GM12878 (cell line): ENCODE data around the gene PNPLA3. TPM values are rescaled to one million over a fixed set of nuclear protein-coding genes. Genes with fewer than 3 reads are reported as not detected.

ENCODE experiments used
- ATAC-seq: fragments of 200-7000 bp; cut with Tn5 transposase; 3 replicates; pipeline ENCODE4 v1.9.1; 2020; ENCODE audit warnings: mild to moderate bottlenecking, moderate library complexity
- BruUV-seq: library from RNA; stranded (reverse); fragments of 400-500 nt; replicated peaks from 2 replicates; lab custom pipeline; 2021; lab: Mats Ljungman, UMichigan
- CTCF ChIA-PET: fragments of 300-600 bp; sonication (Branson Sonifier 250); formaldehyde crosslinking; extraction: SDS; loops from one replicate; lab custom pipeline; 2021; ENCODE audit warnings: inconsistent platforms; lab: Yijun Ruan, JAX
- POLR2A ChIA-PET: fragments of 350-600 bp; formaldehyde crosslinking; extraction: SDS; loops from one replicate; lab custom pipeline; 2021; ENCODE audit warnings: inconsistent platforms; lab: Charles Lee
- RAD21 ChIA-PET: fragments of 300-600 bp; sonication (Branson Sonifier 250); formaldehyde crosslinking; loops from one replicate; lab custom pipeline; 2023; ENCODE audit warnings: antibody characterized with exemption; ENCODE audit not compliant: unreplicated experiment; lab: Charles Lee
- SMC1A ChIA-PET: fragments of 300-600 bp; sonication (Branson Sonifier 250); formaldehyde crosslinking; loops from one replicate; lab custom pipeline; 2023; ENCODE audit not compliant: unreplicated experiment, uncharacterized antibody; lab: Charles Lee
- DNase-seq: peaks from one replicate; pipeline ENCODE4 v3.0.0-alpha.2; 2011; ENCODE audit warnings: low read depth, low spot score
- FAIRE-seq: peaks from 3 replicates; lab custom pipeline; 2011; peaks lifted over from hg19 to GRCh38; lab: Jason Lieb, UNC
- H2AFZ ChIP-seq: 2 replicates; pipeline ENCODE4 v1.6.0; 2011; ENCODE audit warnings: low read depth, low read length, control low read depth; ENCODE audit not compliant: control insufficient read depth
- H3K27ac ChIP-seq: 2 replicates; pipeline ENCODE4 v1.5.1; 2011; ENCODE audit warnings: control low read depth; ENCODE audit not compliant: control insufficient read depth, insufficient read depth
- H3K27me3 ChIP-seq, 2 experiments: replicated peaks in 1 of 2; 2 replicates each; pipeline versions ENCODE4 v1.6.0 to v1.6.1; 2011; ENCODE audit warnings: low read length in 1 of 2; ENCODE audit not compliant: control insufficient read depth in 2 of 2, insufficient read depth in 2 of 2
- H3K36me3 ChIP-seq, 2 experiments: 2 replicates each; pipeline ENCODE4 v1.5.1; 2011; ENCODE audit warnings: low read length in 1 of 2; ENCODE audit not compliant: control insufficient read depth in 2 of 2, insufficient read depth in 2 of 2
- H3K4me1 ChIP-seq: 2 replicates; pipeline ENCODE4 v1.6.1; 2011; ENCODE audit warnings: mild to moderate bottlenecking, low read length, moderate library complexity, mixed read lengths; ENCODE audit not compliant: control insufficient read depth, insufficient read depth
- H3K4me2 ChIP-seq: 2 replicates; pipeline ENCODE4 v1.6.0; 2011; ENCODE audit warnings: control low read depth; ENCODE audit not compliant: control insufficient read depth, insufficient read depth
- H3K4me3 ChIP-seq: fragments of 200-600 bp; sonication (generic); 2 replicates; pipeline ENCODE4 v1.5.1; 2016
- H3K79me2 ChIP-seq: 2 replicates; pipeline ENCODE4 v1.6.0; 2011; ENCODE audit warnings: low read length; ENCODE audit not compliant: control insufficient read depth, insufficient read depth
- H3K9ac ChIP-seq: 2 replicates; pipeline ENCODE4 v1.8.0; 2011; ENCODE audit warnings: low read length, control low read depth, mixed read lengths; ENCODE audit not compliant: control insufficient read depth, insufficient read depth
- H3K9me3 ChIP-seq: replicated peaks from 3 replicates; pipeline ENCODE4 v1.5.1; 2011; ENCODE audit warnings: mild to moderate bottlenecking, low read length; ENCODE audit not compliant: control insufficient read depth, insufficient read depth
- H4K20me1 ChIP-seq: 2 replicates; pipeline ENCODE4 v1.6.0; 2011; ENCODE audit not compliant: control insufficient read depth, insufficient read depth
- CHD1 ChIP-seq: IDR thresholded peaks from 2 replicates; pipeline ENCODE4 v1.6.1; 2012; ENCODE audit warnings: low read depth, low read length, improper control_type of control experiment
- CREB1 ChIP-seq: IDR thresholded peaks from 2 replicates; pipeline ENCODE4 v1.6.1; 2012; ENCODE audit warnings: low read depth, mild to moderate bottlenecking, inconsistent platforms
- EED ChIP-seq: sonication (generic); IDR thresholded peaks from 2 replicates; pipeline ENCODE4 v1.6.1; 2016; ENCODE audit warnings: antibody characterized with exemption, low read depth
- EP300 ChIP-seq, 2 experiments: fragments of 150-350 bp in 1 of 2; IDR thresholded peaks; 2 replicates each; pipeline ENCODE4 v1.6.1; 2011 to 2012; ENCODE audit warnings: low read depth in 2 of 2, low read length in 2 of 2, borderline replicate concordance in 1 of 2, improper control_type of control experiment in 1 of 2, inconsistent platforms in 1 of 2; ENCODE audit not compliant: control insufficient read depth in 1 of 2
- KDM1A ChIP-seq: fragments of 200-600 bp; sonication (generic); IDR thresholded peaks from 2 replicates; pipeline ENCODE4 v1.6.1; 2016; ENCODE audit warnings: borderline replicate concordance
- KLF5 ChIP-seq: fragments of 450-650 bp; IDR thresholded peaks from 2 replicates; pipeline ENCODE4 v1.6.1; 2014; ENCODE audit warnings: mild to moderate bottlenecking; ENCODE audit not compliant: partially characterized antibody
- MYC ChIP-seq: IDR thresholded peaks from 2 replicates; pipeline ENCODE4 v1.6.1; 2011; ENCODE audit warnings: mild to moderate bottlenecking, low read length, moderate library complexity, inconsistent platforms; ENCODE audit not compliant: insufficient read depth, insufficient replicate concordance, insufficient read length, severe bottlenecking
- NFIC ChIP-seq: IDR thresholded peaks from 2 replicates; pipeline ENCODE4 v1.6.1; 2012; ENCODE audit warnings: low read depth, mild to moderate bottlenecking, inconsistent platforms, low read length, moderate library complexity
- NKRF ChIP-seq: fragments of 450-650 bp; conservative IDR thresholded peaks from 2 replicates; pipeline ENCODE4 v1.6.1; 2017; ENCODE audit warnings: mild to moderate bottlenecking, moderate library complexity
- NRF1 ChIP-seq: conservative IDR thresholded peaks from 2 replicates; pipeline ENCODE4 v1.6.1; 2011; ENCODE audit warnings: mild to moderate bottlenecking, low read depth, low read length, improper control_type of control experiment
- SRF ChIP-seq, 2 experiments: IDR thresholded peaks; 2 replicates each; pipeline ENCODE4 v1.6.1; 2011; ENCODE audit warnings: low read depth in 2 of 2, low read length in 2 of 2, mild to moderate bottlenecking in 1 of 2, moderate library complexity in 1 of 2
- ZBTB4 ChIP-seq: fragments of 450-650 bp; formaldehyde crosslinking; IDR thresholded peaks from 2 replicates; pipeline ENCODE4 v1.4.0; 2022; ENCODE audit warnings: mild to moderate bottlenecking, moderate library complexity
- ZNF24 ChIP-seq: fragments of 450-650 bp; IDR thresholded peaks from 2 replicates; pipeline ENCODE4 v1.6.1; 2017; ENCODE audit warnings: antibody characterized with exemption, mild to moderate bottlenecking
- WGBS: methylation state at CpG from one replicate; pipeline ENCODE4 v1.1.6; 2016; ENCODE audit warnings: low lambda C conversion rate; ENCODE audit not compliant: insufficient replicate concordance, insufficient coverage; ENCODE audit errors: missing lambda C conversion rate; 5-methylcytosine and 5-hydroxymethylcytosine counted together
- in situ Hi-C: fragments of 300-500 bp; cut with MboI; formaldehyde crosslinking; loops from 9 replicates; pipeline ENCODE4 v1.14.3; 2018; ENCODE audit warnings: mixed read lengths
- intact Hi-C: fragments of 100-400 bp; cut with micrococcal nuclease; formaldehyde crosslinking; loops from one replicate; pipeline ENCODE4 v1.14.2; 2022; ENCODE audit not compliant: unreplicated experiment
- polyA plus RNA-seq, 11 experiments: library from polyadenylated mRNA; depleted of rRNA in 4 of 11; unstranded in 6 of 11; stranded (reverse) in 5 of 11; fragments of >200 nt; fragmentation: Nextera tagmentation in 4 of 11; fragmentation: Illumina TruSeq in 1 of 11; extraction: Ambion mirVana in 4 of 11; extraction: Trizol in 1 of 11; gene quantifications; 1 replicate in 1 of 11; 2 replicates in 10 of 11; pipeline versions ENCODE4 v1.2.1 to v1.2.3, GENCODE V29; 2011 to 2016; ENCODE audit warnings: inconsistent platforms in 2 of 11, missing spikeins in 2 of 11, low read depth in 1 of 11
- total RNA-seq, 4 experiments: library from RNA; depleted of rRNA in 3 of 4; stranded (reverse); fragments of >200 nt in 3 of 4; fragmentation: Illumina TruSeq in 1 of 4; extraction: Trizol in 1 of 4; gene quantifications; 2 replicates each; pipeline versions ENCODE4 v1.2.1 to v1.2.3, GENCODE V29; 2013 to 2021
- TF ChIP-seq, protein P1 (sequence below): fragments of 450-650 bp; IDR thresholded peaks from 2 replicates; pipeline ENCODE4 v1.6.1; 2018; ENCODE audit warnings: borderline replicate concordance, mild to moderate bottlenecking; ENCODE audit not compliant: partially characterized antibody

Gene PNPLA3
- total and polyA plus RNA-seq, 10 of the 15 experiments (the other 5 are each of a cell fraction or from before 2014, with no cell fraction given) = 0.05 to 0.08 TPM; not detected in 8

GRCh38 chr22:43928468-43928867 is 4.9 kb downstream of the PNPLA3 start:
- ATAC-seq (no peak), DNase-seq (no peak), FAIRE-seq (no peak)
- H3K4me3 ChIP-seq = no peak overlapping the region
- H3K27ac ChIP-seq = no peak overlapping the region
- CTCF ChIA-PET = interaction anchor here (1.0 to 1.6 kb wide), 2 partner anchors 18 to 45 kb away, joined by 3 to 6 read pairs; no protein-coding TSS in a partner anchor
- POLR2A ChIA-PET = no interaction called here
- peaks cover 0 to 3% of the 10 kb centered on the region in 2 experiments; a peak in 2 of 4 replicates for H3K27me3 ChIP-seq
- SMC1A ChIA-PET = no interaction called here
- intact Hi-C loops (no loop called here), in situ Hi-C loops (no loop called here)
- RAD21 ChIA-PET = no interaction called here
- H3K79me2 ChIP-seq = no peaks in the 10 kb centered on the region
- H3K9me3 ChIP-seq = no peaks in the 10 kb centered on the region
- TF ChIP-seq KLF5 (no peak), ZBTB4 (CRISPR knock-in tag) (no peak), CREB1 (no peak), ZNF24 (no peak), EP300 (IDR thresholded peaks at IDR 0.05; ENCODE audit: borderline replicate concordance in 1 of 2, control insufficient read depth in 1 of 2, low read depth in 2 of 2, low read length in 2 of 2) (no peak), SRF (IDR thresholded peaks at IDR 0.05; ENCODE audit: low read depth in 2 of 2, low read length in 2 of 2) (no peak), NFIC (no peak), NKRF (no peak), EED (no peak), NRF1 (no peak), CHD1 (no peak), MYC (no peak), KDM1A (no peak)
- TF ChIP-seq, protein P1, sequence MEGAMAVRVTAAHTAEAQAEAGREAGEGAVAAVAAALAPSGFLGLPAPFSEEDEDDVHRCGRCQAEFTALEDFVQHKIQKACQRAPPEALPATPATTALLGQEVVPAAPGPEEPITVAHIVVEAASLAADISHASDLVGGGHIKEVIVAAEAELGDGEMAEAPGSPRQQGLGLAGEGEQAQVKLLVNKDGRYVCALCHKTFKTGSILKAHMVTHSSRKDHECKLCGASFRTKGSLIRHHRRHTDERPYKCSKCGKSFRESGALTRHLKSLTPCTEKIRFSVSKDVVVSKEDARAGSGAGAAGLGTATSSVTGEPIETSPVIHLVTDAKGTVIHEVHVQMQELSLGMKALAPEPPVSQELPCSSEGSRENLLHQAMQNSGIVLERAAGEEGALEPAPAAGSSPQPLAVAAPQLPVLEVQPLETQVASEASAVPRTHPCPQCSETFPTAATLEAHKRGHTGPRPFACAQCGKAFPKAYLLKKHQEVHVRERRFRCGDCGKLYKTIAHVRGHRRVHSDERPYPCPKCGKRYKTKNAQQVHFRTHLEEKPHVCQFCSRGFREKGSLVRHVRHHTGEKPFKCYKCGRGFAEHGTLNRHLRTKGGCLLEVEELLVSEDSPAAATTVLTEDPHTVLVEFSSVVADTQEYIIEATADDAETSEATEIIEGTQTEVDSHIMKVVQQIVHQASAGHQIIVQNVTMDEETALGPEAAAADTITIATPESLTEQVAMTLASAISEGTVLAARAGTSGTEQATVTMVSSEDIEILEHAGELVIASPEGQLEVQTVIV = no peak
- no peaks in the 10 kb centered on the region; the same call in 1 of the 2 replicates for H4K20me1 ChIP-seq
- H2AFZ ChIP-seq = no peak overlapping the region
- H3K9ac ChIP-seq = no peak overlapping the region
- no peak overlapping the region for H3K4me2 ChIP-seq
- H3K4me1 ChIP-seq = no peaks in the 10 kb centered on the region
- WGBS = 38% methylated on average over 5 of the region's 5 CpGs
- no TSS peak for BruUV-seq
- no peaks in the 10 kb centered on the region for H3K36me3 ChIP-seq
